SW480 (cell line): ENCODE measurements around the gene ZNF440.
"Not testable (repeated sequence)": the region's sequence is repeated elsewhere in the genome, so short reads cannot be mapped to it uniquely, and the experiment has no call there.

ENCODE experiments used
- DNase-seq: peaks from one replicate; pipeline ENCODE4 v3.0.0-alpha.2; 2016; ENCODE audit warnings: low spot score

The ZNF440 gene

GRCh38 chr19:11828957-11829876 lies 15.1 kb downstream of the ZNF440 start:
- not testable (repeated sequence) for DNase-seq

DNA sequence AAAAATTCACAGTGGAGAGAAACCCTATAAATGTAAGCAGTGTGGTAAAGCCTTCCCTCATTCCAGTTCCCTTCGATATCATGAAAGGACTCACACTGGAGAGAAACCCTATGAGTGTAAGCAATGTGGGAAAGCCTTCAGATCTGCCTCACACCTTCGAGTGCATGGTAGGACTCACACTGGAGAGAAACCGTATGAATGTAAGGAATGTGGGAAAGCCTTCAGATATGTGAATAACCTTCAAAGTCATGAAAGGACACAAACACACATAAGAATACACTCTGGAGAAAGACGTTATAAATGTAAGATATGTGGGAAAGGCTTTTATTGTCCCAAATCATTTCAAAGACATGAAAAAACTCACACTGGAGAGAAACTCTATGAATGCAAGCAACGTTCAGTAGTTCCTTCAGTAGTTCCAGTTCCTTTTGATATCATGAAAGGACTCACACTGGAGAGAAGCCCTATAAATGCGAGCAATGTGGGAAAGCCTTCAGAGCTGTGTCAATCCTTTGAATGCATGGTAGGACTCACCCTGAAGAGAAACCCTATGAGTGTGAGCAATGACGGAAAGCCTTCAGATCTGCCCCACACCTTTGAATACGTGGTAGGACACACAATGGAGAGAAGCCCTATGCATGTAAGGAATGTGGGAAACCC lies 18.3 kb downstream of the ZNF440 start:
- no peak for DNase-seq

DNA sequence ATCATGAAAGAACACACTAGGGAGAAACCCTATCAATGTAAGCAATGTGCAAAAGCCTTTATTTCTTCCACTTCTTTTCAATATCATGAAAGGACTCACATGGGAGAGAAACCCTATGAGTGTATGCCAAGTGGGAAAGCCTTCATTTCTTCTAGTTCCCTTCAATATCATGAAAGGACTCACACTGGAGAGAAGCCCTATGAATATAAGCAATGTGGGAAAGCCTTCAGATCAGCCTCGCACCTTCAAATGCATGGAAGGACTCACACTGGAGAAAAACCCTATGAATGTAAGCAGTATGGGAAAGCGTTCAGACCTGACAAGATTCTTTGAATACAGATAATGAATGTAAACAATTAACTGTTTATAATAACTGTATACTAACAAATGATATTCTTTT lies 19.5 kb downstream of the ZNF440 start:
- DNase-seq = no peak

- not testable (repeated sequence) for DNase-seq
Observed at GRCh38 chr19:11835626-11836066, 21.6 kb downstream of the ZNF440 start.

DNA sequence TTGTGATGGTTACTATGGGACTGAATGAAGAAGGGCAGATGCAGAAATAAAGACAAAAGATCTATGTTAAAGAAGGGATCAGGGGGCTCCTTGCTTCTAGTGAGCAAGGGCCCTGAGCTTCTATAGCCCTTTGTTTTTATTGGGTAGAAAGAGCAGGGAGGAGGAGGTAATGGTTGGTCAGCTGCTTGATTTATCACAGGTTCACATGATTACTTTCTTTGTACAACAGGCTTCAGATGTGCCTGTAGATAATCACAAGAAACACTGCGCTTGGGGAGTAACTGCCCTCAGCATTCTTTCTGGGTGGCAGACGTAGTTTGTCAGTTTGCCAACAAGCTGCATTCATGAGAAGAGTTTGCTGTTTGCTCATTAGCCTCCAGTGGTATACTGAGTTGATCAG lies 29.6 kb downstream of the ZNF440 start:
- no peak for DNase-seq

GRCh38 chr19:11847615-11848014 lies 33.5 kb downstream of the ZNF440 start:
- not testable (repeated sequence) for DNase-seq

- DNase-seq = no peak
Observed at GRCh38 chr19:11848200-11848593, 34.1 kb downstream of the ZNF440 start.

GRCh38 chr19:11848594-11849469 lies 34.8 kb downstream of the ZNF440 start, which contains the start of gene ZNF439:
ZNF439 (plus strand) TSS chr19:11848726; CDS start chr19:11848868, 142 bp downstream.
- no peak for DNase-seq

DNA sequence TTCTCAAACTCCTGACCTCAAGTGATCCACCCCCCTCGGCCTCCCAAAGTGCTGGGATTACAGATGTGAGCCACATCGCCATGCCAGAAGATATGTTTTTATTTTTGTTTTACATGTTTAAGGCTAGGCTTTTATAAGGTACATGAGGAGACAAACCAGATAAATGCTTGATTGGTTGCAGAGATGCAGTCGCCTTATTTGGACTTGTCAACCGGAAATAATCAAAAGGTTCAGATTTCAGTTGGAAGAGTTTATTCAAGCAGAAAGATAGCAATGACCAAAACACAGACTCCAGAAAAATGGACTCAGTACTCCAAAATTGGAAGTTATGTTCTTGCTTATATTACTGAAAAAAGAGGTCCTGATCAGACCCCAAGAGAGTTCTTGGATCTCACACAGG lies 36.2 kb downstream of the ZNF440 start:
- not testable (repeated sequence) for DNase-seq

- DNase-seq = no peak
Observed at GRCh38 chr19:11853358-11853757, 39.3 kb downstream of the ZNF440 start.

- DNase-seq = no peak
Observed at GRCh38 chr19:11856596-11857250, 42.6 kb downstream of the ZNF440 start.

GRCh38 chr19:11860721-11861120 lies 46.6 kb downstream of the ZNF440 start:
- DNase-seq = no peak

- DNase-seq = no peak
Observed at GRCh38 chr19:11861301-11861700, 47.2 kb downstream of the ZNF440 start.

- peak; percentile 8 for DNase-seq
Observed at GRCh38 chr19:11867766-11868165, 53.7 kb downstream of the ZNF440 start.

- no peak for DNase-seq
Observed at GRCh38 chr19:11868188-11868587, 54.1 kb downstream of the ZNF440 start.

DNA sequence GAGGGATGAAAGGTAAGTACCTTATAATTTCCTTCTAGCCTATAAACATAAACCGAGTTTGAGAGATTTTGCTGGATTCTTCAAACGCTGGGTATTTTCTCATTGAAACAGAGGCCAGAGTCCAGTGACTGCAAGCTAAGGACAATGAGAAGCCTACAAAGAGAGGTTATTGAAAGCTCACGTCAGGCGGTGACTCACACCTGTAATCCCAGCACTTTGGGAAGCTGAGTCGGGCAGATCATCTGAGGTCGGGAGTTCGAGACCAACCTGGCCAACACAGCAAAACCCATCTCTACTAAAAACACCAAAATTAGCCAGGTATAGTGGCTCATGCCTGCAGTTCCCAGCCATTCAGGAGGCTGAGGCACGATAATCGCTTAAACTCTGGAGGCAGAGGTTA lies 58.6 kb downstream of the ZNF440 start:
- DNase-seq = no peak

GRCh38 chr19:11873762-11874161 lies 59.7 kb downstream of the ZNF440 start:
- no peak for DNase-seq

DNA sequence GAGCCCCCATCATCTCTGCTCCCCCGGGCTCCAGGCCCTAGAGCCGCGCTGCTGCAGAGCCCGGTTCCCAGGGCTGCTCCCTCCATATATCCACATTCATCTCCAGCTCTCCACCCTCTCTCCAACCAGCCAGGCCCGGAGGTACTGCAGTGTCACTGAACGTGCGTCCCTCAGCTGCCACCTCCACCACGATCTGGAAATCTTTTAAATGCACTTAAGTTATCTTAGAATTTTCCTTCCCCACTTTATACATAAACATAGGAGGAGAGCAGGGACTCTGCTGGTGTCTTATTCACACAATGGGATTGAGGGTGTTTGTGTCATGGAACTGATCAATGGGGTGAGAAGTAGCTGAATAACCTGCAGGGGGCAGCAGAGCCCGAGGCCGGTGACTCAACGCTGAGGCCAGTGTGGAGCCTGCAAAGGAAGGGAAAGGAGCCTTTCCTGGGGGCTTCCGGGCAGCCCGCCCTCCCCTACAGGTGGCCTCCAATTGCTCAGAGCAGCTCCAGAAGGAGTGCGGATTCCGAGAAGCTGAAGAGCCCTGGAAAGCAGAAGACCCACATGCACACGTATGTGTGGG lies 65.7 kb downstream of the ZNF440 start:
- DNase-seq = not testable (repeated sequence)

DNA sequence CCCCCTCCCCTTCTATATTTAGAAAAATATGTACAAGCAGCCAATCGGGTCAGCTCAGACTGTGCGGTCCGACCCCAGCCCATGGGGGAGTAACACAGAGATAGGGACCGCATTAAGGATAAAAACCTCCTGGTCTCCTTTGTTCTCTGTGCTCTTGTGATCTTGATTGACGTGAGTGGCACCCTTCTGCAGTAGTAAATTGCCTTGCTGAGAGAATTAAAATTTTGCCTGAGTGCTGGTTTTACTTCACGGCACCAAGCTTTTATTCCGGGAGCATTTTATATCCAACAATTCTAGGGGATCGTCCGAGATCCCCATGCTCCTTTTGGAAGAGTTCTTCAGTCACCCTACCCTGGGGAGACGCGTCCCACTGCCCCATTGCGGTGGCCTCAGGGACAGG lies 66.5 kb downstream of the ZNF440 start:
- no peak for DNase-seq

GRCh38 chr19:11881151-11881800 lies 67.2 kb downstream of the ZNF440 start:
- peak; percentile 59 for DNase-seq

DNA sequence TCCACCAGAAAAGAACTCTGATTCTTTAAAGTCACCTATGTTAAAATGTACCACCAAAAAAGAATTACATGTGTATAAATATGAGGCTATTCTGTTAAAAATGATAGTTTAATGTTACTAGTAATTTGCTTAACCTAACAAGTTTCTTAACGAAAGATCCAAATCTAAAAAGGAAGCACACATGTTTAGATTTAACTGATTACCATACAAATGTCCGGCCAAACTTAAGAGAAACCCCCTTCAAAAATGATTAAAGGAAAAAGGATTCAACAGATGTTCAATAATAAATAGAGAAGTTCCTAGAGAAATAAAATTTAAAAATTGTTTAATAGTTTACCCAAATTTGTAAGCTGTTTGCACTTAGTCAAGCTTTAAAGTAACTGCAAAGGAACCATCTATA lies 68.5 kb downstream of the ZNF440 start:
- no peak for DNase-seq
